ENCODE results near the gene NDUFC2.
"Not testable (repeated sequence)": the region's sequence is repeated elsewhere in the genome, so short reads cannot be mapped to it uniquely, and the experiment has no call there.

The NDUFC2 gene

GRCh38 chr11:78079232-78080083 lies at the start of gene NDUFC2:
Gene NDUFC2, minus strand, starts transcription at chr11:78079862. Its CDS starts 118 bp downstream, at chr11:78079744.
- peak; percentile 85 for DNase-seq

GRCh38 chr11:78127403-78127802 lies 47.7 kb upstream of the NDUFC2 start:
- no peak for DNase-seq

- DNase-seq: no peak
These were observed 33.1 kb upstream of the NDUFC2 start for GRCh38 chr11:78112582-78113275.

GRCh38 chr11:78111298-78111697 lies 31.6 kb upstream of the NDUFC2 start:
- DNase-seq: no peak

GRCh38 chr11:78110830-78111229 lies 31.2 kb upstream of the NDUFC2 start:
- no peak for DNase-seq

- DNase-seq: no peak
These were observed 30.7 kb upstream of the NDUFC2 start for GRCh38 chr11:78110351-78110750.

- no peak for DNase-seq
These were observed 29.7 kb upstream of the NDUFC2 start for GRCh38 chr11:78109081-78110015.

GRCh38 chr11:78100676-78101472 lies 21.2 kb upstream of the NDUFC2 start:
- peak; percentile 70 for DNase-seq

- peak; percentile 83 for DNase-seq
These were observed 20.6 kb upstream of the NDUFC2 start for GRCh38 chr11:78100261-78100660.

GRCh38 chr11:78099666-78100065 lies 20.0 kb upstream of the NDUFC2 start:
- peak; percentile 53 for DNase-seq

- DNase-seq: no peak
These were observed 18.2 kb upstream of the NDUFC2 start for GRCh38 chr11:78097666-78098385.

GRCh38 chr11:78094250-78094649 lies 14.6 kb upstream of the NDUFC2 start:
- DNase-seq: no peak

GRCh38 chr11:78086521-78087074 lies 6.9 kb upstream of the NDUFC2 start:
- not testable (repeated sequence) for DNase-seq

- no peak for DNase-seq
These were observed 6.3 kb upstream of the NDUFC2 start for GRCh38 chr11:78085972-78086371.

- DNase-seq: not testable (repeated sequence)
These were observed 4.8 kb upstream of the NDUFC2 start for GRCh38 chr11:78084506-78084905.

- no peak for DNase-seq
These were observed 3.4 kb upstream of the NDUFC2 start for GRCh38 chr11:78083021-78083420.

- DNase-seq: no peak
These were observed 2.5 kb upstream of the NDUFC2 start for GRCh38 chr11:78082146-78082545.

- DNase-seq: no peak
These were observed 1.9 kb upstream of the NDUFC2 start for GRCh38 chr11:78081583-78081982.

GRCh38 chr11:78080818-78081495 lies 1.3 kb upstream of the NDUFC2 start:
- no peak for DNase-seq

- DNase-seq: no peak
These were observed 589 bp upstream of the NDUFC2 start for GRCh38 chr11:78080084-78080817.

Data from NCI-H1092 (cell line).